Keratinocyte (primary cell): ENCODE data around the gene ATF7.

Experiments
- CTCF ChIP-seq, 3 experiments: IDR thresholded peaks in 1 of 3; conservative IDR thresholded peaks in 1 of 3; optimal IDR thresholded peaks in 1 of 3; 2 replicates in 2 of 3; 3 replicates in 1 of 3; pipeline versions ENCODE3 to v1.5.1; 2011; ENCODE audit warnings: low read length in 3 of 3, mild to moderate bottlenecking in 3 of 3, moderate library complexity in 2 of 3, control low read depth in 1 of 3, inconsistent platforms in 1 of 3; ENCODE audit not compliant: insufficient read depth in 2 of 3; ENCODE audit errors: extremely low read depth in 1 of 3
- EZH2 ChIP-seq: IDR thresholded peaks from one replicate; pipeline ENCODE4 v1.6.1; 2012; ENCODE audit warnings: inconsistent platforms, mild to moderate bottlenecking, low read length, moderate library complexity

GRCh38 chr12:53588123-53588522, 38.1 kb downstream of the ATF7 start:
- TF ChIP-seq CTCF (optimal IDR thresholded peaks at IDR 0.05 in 1 of 3, IDR thresholded peaks at IDR 0.05 in 1 of 3, conservative IDR thresholded peaks at IDR 0.05 in 1 of 3; ENCODE audit: extremely low read depth in 1 of 3, insufficient read depth in 2 of 3, low read length in 3 of 3) (no peak), EZH2 (no peak)
